Right lobe of liver (tissue), 6 donors: ENCODE data around the gene TIMP1. TPM values are rescaled to one million over a fixed set of nuclear protein-coding genes. Genes with fewer than 3 reads are reported as not detected.

Source experiments
- ATAC-seq, 4 donors: fragments of 200-7000 bp; cut with Tn5 transposase; one replicate each; pipeline ENCODE4 v1.9.1; 2020; ENCODE audit warnings: mild to moderate bottlenecking in 4 of 4, moderate library complexity in 4 of 4
- DNase-seq, 3 donors: peaks; one replicate each; pipeline ENCODE4 v3.0.0-alpha.2; 2020
- H3K27ac ChIP-seq, 3 donors: fragments of 200-600 bp; one replicate each; pipeline ENCODE4 v1.8.0; 2022
- H3K27me3 ChIP-seq, 2 donors: fragments of 200-600 bp; one replicate each; pipeline ENCODE4 v1.8.0; 2022
- H3K36me3 ChIP-seq, 4 donors: fragments of 200-600 bp; sonication (generic) in 1 of 4; one replicate each; pipeline versions ENCODE4 v1.5.1 to v1.8.0; 2017 to 2022; ENCODE audit warnings: control low read depth in 1 of 4
- H3K4me1 ChIP-seq, 4 donors: fragments of 200-600 bp; sonication (generic) in 1 of 4; one replicate each; pipeline versions ENCODE4 v1.5.1 to v1.8.0; 2017 to 2022; ENCODE audit warnings: control low read depth in 1 of 4
- H3K4me3 ChIP-seq, 3 donors: fragments of 200-600 bp; one replicate each; pipeline ENCODE4 v1.8.0; 2022
- H3K9me3 ChIP-seq, 4 donors: fragments of 200-600 bp; sonication (generic) in 1 of 4; one replicate each; pipeline versions ENCODE4 v1.5.1 to v1.8.0; 2017 to 2022; ENCODE audit warnings: control low read depth in 1 of 4
- POLR2A ChIP-seq: fragments of 450-650 bp; IDR thresholded peaks from one replicate; pipeline ENCODE4 v1.6.1; 2017; ENCODE audit warnings: antibody characterized with exemption, mild to moderate bottlenecking
- WGBS: methylation state at CpG from one replicate; pipeline ENCODE4 v1.1.6; 2018; ENCODE audit warnings: low coverage, low lambda C conversion rate; ENCODE audit not compliant: insufficient coverage; ENCODE audit errors: missing lambda C conversion rate; 5-methylcytosine and 5-hydroxymethylcytosine counted together
- intact Hi-C, 2 donors: fragments of 100-400 bp; cut with DNase I; formaldehyde crosslinking; loops; one replicate each; pipeline versions ENCODE4 v1.11.2 to v1.14.1; 2022
- total RNA-seq, 6 experiments: library from RNA; depleted of rRNA in 2 of 6; stranded (reverse); fragments of >200 nt in 2 of 6; fragmentation: NEBNext Ultra II Directional in 3 of 6; extraction: Animal tissue kit (Norgen Biotek cat#: 25700) in 3 of 6; gene quantifications; one replicate each; pipeline versions ENCODE4 v1.1.0 to v1.2.4, GENCODE V29; 2016 to 2023
- TF ChIP-seq, protein P1 (sequence below), 4 donors: fragments of 200-600 bp in 3 of 4; fragments of 450-650 bp in 1 of 4; IDR thresholded peaks; one replicate each; pipeline versions ENCODE4 v1.5.1 to v1.8.0; 2016 to 2022; ENCODE audit warnings: antibody characterized with exemption in 4 of 4, mild to moderate bottlenecking in 2 of 4
- donor health status: DM: no; HTN: yes; CAD: no.
- donor health status: DM: no; HTN: no; CAD: no.
- donor health status: DM: no; HTN: no; CAD: no.
- donor health status: DM: no; HTN: yes; CAD: no.
- donor health status: DM: no; HTN: yes; CAD: no.

TIMP1 gene
- total RNA-seq, 6 experiments from 2014 or later, result 82.1 to 432 (median 143) TPM

GRCh38 chrX:47561659-47562151 lies 20.5 kb upstream of the TIMP1 start:
- DNase-seq (no peak), ATAC-seq (no peak)
- H3K4me1 ChIP-seq, result peaks cover 0 to 14% (median 0%) of the 10 kb centered on the region in 4 donors
- H3K27me3 ChIP-seq, result no peaks in the 10 kb centered on the region
- TF ChIP-seq POLR2A, result no peak
- TF ChIP-seq, protein P1, sequence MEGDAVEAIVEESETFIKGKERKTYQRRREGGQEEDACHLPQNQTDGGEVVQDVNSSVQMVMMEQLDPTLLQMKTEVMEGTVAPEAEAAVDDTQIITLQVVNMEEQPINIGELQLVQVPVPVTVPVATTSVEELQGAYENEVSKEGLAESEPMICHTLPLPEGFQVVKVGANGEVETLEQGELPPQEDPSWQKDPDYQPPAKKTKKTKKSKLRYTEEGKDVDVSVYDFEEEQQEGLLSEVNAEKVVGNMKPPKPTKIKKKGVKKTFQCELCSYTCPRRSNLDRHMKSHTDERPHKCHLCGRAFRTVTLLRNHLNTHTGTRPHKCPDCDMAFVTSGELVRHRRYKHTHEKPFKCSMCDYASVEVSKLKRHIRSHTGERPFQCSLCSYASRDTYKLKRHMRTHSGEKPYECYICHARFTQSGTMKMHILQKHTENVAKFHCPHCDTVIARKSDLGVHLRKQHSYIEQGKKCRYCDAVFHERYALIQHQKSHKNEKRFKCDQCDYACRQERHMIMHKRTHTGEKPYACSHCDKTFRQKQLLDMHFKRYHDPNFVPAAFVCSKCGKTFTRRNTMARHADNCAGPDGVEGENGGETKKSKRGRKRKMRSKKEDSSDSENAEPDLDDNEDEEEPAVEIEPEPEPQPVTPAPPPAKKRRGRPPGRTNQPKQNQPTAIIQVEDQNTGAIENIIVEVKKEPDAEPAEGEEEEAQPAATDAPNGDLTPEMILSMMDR (IDR thresholded peaks at IDR 0.05), result no peak
- WGBS, result 14% methylated on average over 5 of the region's 9 CpGs
- no peaks in the 10 kb centered on the region for H3K9me3 ChIP-seq
- peaks cover 0 to 23% (median 7%) of the 10 kb centered on the region in 4 donors for H3K36me3 ChIP-seq
- intact Hi-C loops, result no loop called here
- peak overlapping the region; percentile 93 to 97 (median 94) for H3K27ac ChIP-seq
- peak overlapping the region; percentile 52 to 71 (median 53) for H3K4me3 ChIP-seq

GRCh38 chrX:47562615-47563243 lies 19.5 kb upstream of the TIMP1 start:
- ATAC-seq, result no peak
- Histone ChIP-seq H3K27ac (no peak overlapping the region), H3K4me1 (peaks cover 0 to 8% (median 0%) of the 10 kb centered on the region in 4 donors), H3K27me3 (no peaks in the 10 kb centered on the region), H3K36me3 (peaks cover 0 to 33% (median 7%) of the 10 kb centered on the region in 4 donors), H3K9me3 (no peaks in the 10 kb centered on the region), H3K4me3 (no peak overlapping the region)
- TF ChIP-seq POLR2A, result no peak
- TF ChIP-seq, protein P1 (IDR thresholded peaks at IDR 0.05), result peak in 3 of 4 donors; percentile 17 to 22 (median 21)
- intact Hi-C loops, result no loop called here
- 48% methylated on average over 5 of the region's 13 CpGs for WGBS
- DNase-seq, result no peak

GRCh38 chrX:47563801-47564315 lies 18.4 kb upstream of the TIMP1 start:
- no peak overlapping the region for H3K27ac ChIP-seq
- ATAC-seq (no peak), DNase-seq (no peak)
- no peaks in the 10 kb centered on the region for H3K9me3 ChIP-seq
- no peak overlapping the region for H3K4me3 ChIP-seq
- H3K4me1 ChIP-seq, result peaks cover 0 to 8% (median 0%) of the 10 kb centered on the region in 4 donors
- H3K36me3 ChIP-seq, result peaks cover 0 to 41% (median 7%) of the 10 kb centered on the region in 4 donors
- no peaks in the 10 kb centered on the region for H3K27me3 ChIP-seq
- TF ChIP-seq, protein P1 (IDR thresholded peaks at IDR 0.05), result no peak
- no peak for TF ChIP-seq POLR2A
- intact Hi-C loops, result no loop called here
- WGBS, result 60% methylated on average over 8 of the region's 8 CpGs

DNA sequence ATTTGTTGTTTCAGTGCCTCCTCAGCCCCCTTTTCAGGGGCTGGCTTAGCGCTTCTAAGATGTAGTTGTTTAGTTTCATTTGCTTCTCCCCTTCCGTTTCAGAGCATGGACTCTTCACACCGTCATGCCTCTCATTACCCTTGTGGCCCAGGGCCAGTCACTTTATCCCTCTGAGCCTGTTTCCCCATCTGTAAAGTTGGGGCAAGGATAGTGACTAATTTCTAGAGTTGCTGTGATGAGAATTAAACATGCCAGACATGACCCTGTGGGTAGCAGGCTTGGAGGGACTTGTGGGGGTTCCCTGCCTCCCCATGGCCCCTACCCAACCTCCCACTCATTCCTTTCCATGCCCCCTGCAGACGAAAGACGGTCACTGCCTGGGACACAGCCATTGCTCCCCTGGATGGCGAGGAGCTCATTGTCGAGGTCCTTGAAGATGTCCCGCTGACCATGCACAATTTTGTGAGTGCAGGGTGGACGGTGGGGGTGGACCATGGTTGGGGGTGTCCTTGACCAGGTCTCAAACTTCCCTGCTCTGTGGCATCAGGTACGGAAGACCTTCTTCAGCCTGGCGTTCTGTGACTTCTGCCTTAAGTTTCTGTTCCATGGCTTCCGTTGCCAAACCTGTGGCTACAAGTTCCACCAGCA lies 17.7 kb upstream of the TIMP1 start:
- no peak for TF ChIP-seq POLR2A
- TF ChIP-seq, protein P1 (IDR thresholded peaks at IDR 0.05), result no peak
- ATAC-seq (no peak), DNase-seq (no peak)
- Histone ChIP-seq H3K9me3 (no peaks in the 10 kb centered on the region), H3K27me3 (no peaks in the 10 kb centered on the region), H3K36me3 (peaks cover 0 to 46% (median 7%) of the 10 kb centered on the region in 4 donors), H3K4me3 (no peak overlapping the region), H3K27ac (no peak overlapping the region), H3K4me1 (peaks cover 0 to 4% (median 0%) of the 10 kb centered on the region in 4 donors)
- 63% methylated on average over 7 of the region's 12 CpGs for WGBS
- intact Hi-C loops, result no loop called here
